ENCODE results near the gene MYH7.

MYH7 gene

DNA sequence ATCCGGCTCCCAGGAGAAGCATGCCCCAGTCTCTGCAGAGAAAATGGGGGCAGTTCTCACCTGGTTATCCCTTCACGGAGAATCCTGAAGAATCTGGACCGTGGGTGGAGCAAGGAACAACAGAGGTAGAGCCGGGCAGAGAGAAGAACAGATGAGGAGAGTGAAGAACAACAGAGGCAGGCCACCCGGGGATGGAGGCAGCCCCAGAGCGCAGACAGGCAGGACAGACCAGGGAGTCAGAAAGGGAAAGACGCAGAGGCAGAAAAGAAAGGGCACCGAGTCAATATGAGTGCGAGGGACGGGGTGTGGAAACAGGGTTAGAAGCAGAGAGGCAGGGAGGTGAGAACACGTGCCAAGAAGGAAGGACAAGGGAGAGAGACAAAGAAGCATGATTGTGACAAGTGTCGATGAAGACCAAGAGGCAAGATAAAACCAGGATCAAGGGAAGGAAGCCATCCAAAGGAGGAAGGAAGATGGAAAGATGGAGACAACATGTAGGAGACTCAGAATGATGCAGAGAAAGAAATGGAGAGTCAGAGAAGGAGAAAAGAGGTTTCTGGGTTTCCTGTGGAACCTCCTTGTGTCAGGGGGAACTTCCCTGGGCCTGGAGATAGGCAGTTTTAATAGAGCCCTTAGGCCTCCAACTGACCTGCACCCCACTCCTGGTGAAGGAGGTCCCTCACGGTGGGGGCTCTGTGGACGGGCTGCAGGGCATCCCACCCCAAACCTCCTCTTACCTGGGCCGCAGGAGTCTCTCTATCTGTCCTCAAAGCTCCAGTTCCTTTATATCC is 27.7 kb downstream of the MYH7 start, which contains the start of gene MYH6:
TSS of gene MYH6 (minus strand) at position 758 of the 791 bp plus-strand sequence. CDS start 1,050 bp downstream, outside the sequence.
- Histone ChIP-seq H3K4me2 (no peak within 1 kb of the TSS), H3K9ac (no peak within 1 kb of the TSS), H4K20me1 (ENCODE audit: insufficient read depth) (no peaks in the 10 kb centered on the region), H3K79me2 (ENCODE audit: insufficient read depth, low read depth) (no peaks in the 10 kb centered on the region), H3K4me1 (ENCODE audit: low read depth, poor library complexity, severe bottlenecking) (no peaks in the 10 kb centered on the region), H3K27me3 (ENCODE audit: insufficient read depth, low read depth) (peaks cover 33% of the 10 kb centered on the region; the same call in 1 of the 2 replicates), H3K4me3 (IDR thresholded peaks at IDR 0.05; ENCODE audit: insufficient read depth, low read depth, low read length) (no peak within 1 kb of the TSS), H3K36me3 (ENCODE audit: insufficient read depth) (no peaks in the 10 kb centered on the region), H2AFZ (ENCODE audit: low read depth) (no peak within 1 kb of the TSS), H3K27ac (no peak within 1 kb of the TSS)
- TF ChIP-seq, protein P1, sequence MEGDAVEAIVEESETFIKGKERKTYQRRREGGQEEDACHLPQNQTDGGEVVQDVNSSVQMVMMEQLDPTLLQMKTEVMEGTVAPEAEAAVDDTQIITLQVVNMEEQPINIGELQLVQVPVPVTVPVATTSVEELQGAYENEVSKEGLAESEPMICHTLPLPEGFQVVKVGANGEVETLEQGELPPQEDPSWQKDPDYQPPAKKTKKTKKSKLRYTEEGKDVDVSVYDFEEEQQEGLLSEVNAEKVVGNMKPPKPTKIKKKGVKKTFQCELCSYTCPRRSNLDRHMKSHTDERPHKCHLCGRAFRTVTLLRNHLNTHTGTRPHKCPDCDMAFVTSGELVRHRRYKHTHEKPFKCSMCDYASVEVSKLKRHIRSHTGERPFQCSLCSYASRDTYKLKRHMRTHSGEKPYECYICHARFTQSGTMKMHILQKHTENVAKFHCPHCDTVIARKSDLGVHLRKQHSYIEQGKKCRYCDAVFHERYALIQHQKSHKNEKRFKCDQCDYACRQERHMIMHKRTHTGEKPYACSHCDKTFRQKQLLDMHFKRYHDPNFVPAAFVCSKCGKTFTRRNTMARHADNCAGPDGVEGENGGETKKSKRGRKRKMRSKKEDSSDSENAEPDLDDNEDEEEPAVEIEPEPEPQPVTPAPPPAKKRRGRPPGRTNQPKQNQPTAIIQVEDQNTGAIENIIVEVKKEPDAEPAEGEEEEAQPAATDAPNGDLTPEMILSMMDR (conservative IDR thresholded peaks at IDR 0.05; ENCODE audit: low read depth, low read length), result no peak

DNA sequence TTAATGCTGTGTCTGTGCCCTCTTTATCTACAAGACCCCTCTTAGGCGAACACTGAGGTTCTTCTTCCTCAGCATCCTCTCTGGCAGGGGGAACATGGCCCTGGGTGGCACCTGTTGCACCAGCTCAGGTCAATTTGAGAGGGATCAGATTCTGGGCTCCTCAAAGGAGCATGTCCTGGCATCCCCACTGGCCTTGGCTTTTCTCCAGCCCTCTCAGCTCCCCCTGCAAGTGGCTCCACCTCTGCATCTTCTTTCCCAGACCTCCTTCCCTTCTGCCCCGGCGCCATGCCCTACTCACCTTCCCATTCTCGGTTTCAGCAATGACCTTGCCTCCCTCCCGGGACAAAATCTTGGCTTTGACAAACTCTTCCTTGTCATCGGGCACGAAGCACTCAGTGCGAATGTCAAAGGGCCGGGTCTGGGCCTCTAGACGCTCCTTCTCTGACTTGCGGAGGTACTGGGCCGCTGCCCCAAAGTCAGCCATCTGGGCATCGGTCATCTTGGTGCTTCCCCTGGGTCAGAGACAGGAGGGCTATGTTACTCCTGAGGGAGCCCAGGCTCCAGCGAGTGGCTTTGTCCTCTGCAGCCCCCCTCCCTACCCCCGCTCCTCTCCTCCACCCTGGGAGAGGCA is 28.6 kb downstream of the MYH7 start:
- Histone ChIP-seq H3K4me3 (IDR thresholded peaks at IDR 0.05; ENCODE audit: insufficient read depth, low read depth, low read length) (no peak overlapping the region), H3K27me3 (ENCODE audit: insufficient read depth, low read depth) (peaks cover 33% of the 10 kb centered on the region; the same call in 1 of the 2 replicates), H3K4me1 (ENCODE audit: low read depth, poor library complexity, severe bottlenecking) (no peaks in the 10 kb centered on the region), H3K79me2 (ENCODE audit: insufficient read depth, low read depth) (no peaks in the 10 kb centered on the region), H2AFZ (ENCODE audit: low read depth) (no peak overlapping the region), H3K4me2 (no peak overlapping the region), H3K36me3 (ENCODE audit: insufficient read depth) (no peaks in the 10 kb centered on the region), H3K9ac (no peak overlapping the region), H4K20me1 (ENCODE audit: insufficient read depth) (no peaks in the 10 kb centered on the region), H3K27ac (no peak overlapping the region)
- TF ChIP-seq, protein P1 (conservative IDR thresholded peaks at IDR 0.05; ENCODE audit: low read depth, low read length), result no peak

DNA sequence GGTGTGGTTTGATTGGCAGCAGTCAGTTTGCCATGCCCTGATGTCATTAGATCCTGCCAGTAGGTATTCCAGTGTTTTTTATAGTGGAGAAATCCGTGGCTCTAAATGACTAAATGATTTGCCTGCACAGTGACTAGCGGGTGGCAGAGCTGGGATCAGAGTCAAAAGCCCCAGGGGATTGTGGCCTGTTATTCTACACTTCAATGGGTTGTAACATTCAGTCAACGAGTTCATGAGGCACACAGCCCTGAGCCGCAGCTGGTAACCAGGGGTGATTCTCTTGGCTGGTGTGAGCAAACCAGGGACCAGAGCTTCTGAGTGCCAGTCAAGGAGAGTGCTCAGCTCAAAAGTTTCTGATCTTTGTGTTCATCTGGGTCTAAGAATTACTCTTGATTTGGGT is 29.2 kb downstream of the MYH7 start:
- Histone ChIP-seq H3K4me2 (no peak overlapping the region), H3K27me3 (ENCODE audit: insufficient read depth, low read depth) (peaks cover 30% of the 10 kb centered on the region; the same call in 1 of the 2 replicates), H4K20me1 (ENCODE audit: insufficient read depth) (no peaks in the 10 kb centered on the region), H2AFZ (ENCODE audit: low read depth) (no peak overlapping the region), H3K4me1 (ENCODE audit: low read depth, poor library complexity, severe bottlenecking) (no peaks in the 10 kb centered on the region), H3K9ac (no peak overlapping the region), H3K4me3 (IDR thresholded peaks at IDR 0.05; ENCODE audit: insufficient read depth, low read depth, low read length) (no peak overlapping the region), H3K36me3 (ENCODE audit: insufficient read depth) (no peaks in the 10 kb centered on the region), H3K27ac (no peak overlapping the region), H3K79me2 (ENCODE audit: insufficient read depth, low read depth) (no peaks in the 10 kb centered on the region)
- TF ChIP-seq, protein P1 (conservative IDR thresholded peaks at IDR 0.05; ENCODE audit: low read depth, low read length), result no peak

DNA sequence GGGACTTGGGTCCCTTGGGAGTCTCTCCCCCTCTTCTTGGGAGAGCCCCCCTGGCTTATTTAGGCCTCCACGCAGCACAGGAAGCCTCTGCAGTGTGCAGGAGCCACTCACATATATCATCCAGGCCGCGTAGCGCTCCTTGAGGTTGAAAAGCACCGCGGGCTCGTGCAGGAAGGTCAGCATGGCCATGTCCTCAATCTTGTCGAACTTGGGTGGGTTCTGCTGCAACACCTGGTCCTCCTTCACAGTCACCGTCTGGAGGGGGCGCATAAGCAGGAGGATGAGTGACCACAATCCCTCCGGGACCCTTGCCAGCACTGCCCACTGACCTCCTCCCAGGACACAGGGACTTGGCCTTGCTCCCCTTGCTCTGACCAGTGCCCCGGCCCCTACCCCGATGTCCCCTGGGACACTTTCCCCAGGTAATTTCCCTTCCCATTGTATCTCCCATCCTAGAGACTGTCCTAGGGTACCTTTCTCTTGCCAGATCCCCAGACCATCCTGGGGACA is 29.9 kb downstream of the MYH7 start:
- no peaks in the 10 kb centered on the region for H3K79me2 ChIP-seq (ENCODE audit: insufficient read depth, low read depth)
- H3K36me3 ChIP-seq (ENCODE audit: insufficient read depth), result no peaks in the 10 kb centered on the region
- H3K27me3 ChIP-seq (ENCODE audit: insufficient read depth, low read depth), result peaks cover 28% of the 10 kb centered on the region; the same call in 1 of the 2 replicates
- H4K20me1 ChIP-seq (ENCODE audit: insufficient read depth), result no peaks in the 10 kb centered on the region
- no peak overlapping the region for H2AFZ ChIP-seq (ENCODE audit: low read depth)
- H3K4me2 ChIP-seq, result no peak overlapping the region
- no peaks in the 10 kb centered on the region for H3K4me1 ChIP-seq (ENCODE audit: low read depth, poor library complexity, severe bottlenecking)
- TF ChIP-seq, protein P1 (conservative IDR thresholded peaks at IDR 0.05; ENCODE audit: low read depth, low read length), result no peak
- no peak overlapping the region for H3K27ac ChIP-seq
- H3K4me3 ChIP-seq (IDR thresholded peaks at IDR 0.05; ENCODE audit: insufficient read depth, low read depth, low read length), result no peak overlapping the region
- no peak overlapping the region for H3K9ac ChIP-seq
